Upper lobe of right lung (tissue), 1 donor: ENCODE data around the gene TOR2A. TPM values are rescaled to one million over a fixed set of nuclear protein-coding genes. Genes with fewer than 3 reads are reported as not detected.
A peak's percentile ranks its signal among the peaks of the same experiment; 100 is the strongest.

ENCODE experiments used
- ATAC-seq: fragments of 200-7000 bp; cut with Tn5 transposase; one replicate; pipeline ENCODE4 v1.9.1; 2020; ENCODE audit warnings: mild to moderate bottlenecking, moderate library complexity
- DNase-seq: peaks from one replicate; pipeline ENCODE4 v3.0.0-alpha.2; 2020
- H3K27ac ChIP-seq: fragments of 200-600 bp; one replicate; pipeline ENCODE4 v1.8.0; 2022
- H3K27me3 ChIP-seq: fragments of 200-600 bp; one replicate; pipeline ENCODE4 v1.8.0; 2022; ENCODE audit warnings: mild to moderate bottlenecking
- H3K36me3 ChIP-seq: fragments of 200-600 bp; one replicate; pipeline ENCODE4 v1.8.0; 2022
- H3K4me1 ChIP-seq: fragments of 200-600 bp; one replicate; pipeline ENCODE4 v1.8.0; 2022
- H3K4me3 ChIP-seq: fragments of 200-600 bp; one replicate; pipeline ENCODE4 v1.8.0; 2022; ENCODE audit warnings: mild to moderate bottlenecking
- H3K9me3 ChIP-seq: fragments of 200-600 bp; one replicate; pipeline ENCODE4 v1.8.0; 2022
- intact Hi-C: fragments of 100-400 bp; cut with DNase I; formaldehyde crosslinking; loops from one replicate; pipeline ENCODE4 v1.11.0; 2022
- total RNA-seq: library from RNA; stranded (reverse); fragmentation: NEBNext Ultra II Directional; extraction: Animal tissue kit (Norgen Biotek cat#: 25700); gene quantifications from one replicate; pipeline ENCODE4 v1.2.1, GENCODE V29; 2021
- TF ChIP-seq, protein P1 (sequence below): fragments of 200-600 bp; IDR thresholded peaks from one replicate; pipeline ENCODE4 v1.8.0; 2022; ENCODE audit warnings: antibody characterized with exemption
- donor health status: DM: no; HTN: yes; CAD: no; lungs with severe emphysema.

Gene TOR2A
- total RNA-seq, 1 donor from 2014 or later = 17.3 TPM

DNA sequence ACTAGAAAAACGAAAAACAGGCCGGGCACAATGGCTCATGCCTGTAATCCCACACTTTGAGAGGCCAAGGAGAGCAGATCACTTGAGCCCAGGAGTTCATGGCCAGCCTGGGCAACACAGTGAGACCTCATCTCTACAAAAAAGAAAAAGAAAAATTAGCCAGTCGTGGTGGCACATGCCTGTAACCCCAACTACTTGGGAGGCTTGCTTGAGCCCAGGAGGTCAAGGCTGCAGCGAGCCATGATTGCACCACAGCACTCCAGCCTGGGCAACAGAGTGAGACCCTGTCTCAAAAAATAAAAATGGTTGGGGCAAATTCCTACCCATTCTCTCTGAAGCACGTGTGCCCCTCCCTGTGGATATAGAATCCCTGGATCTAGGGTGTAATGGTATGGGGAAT, 36.7 kb downstream of the TOR2A start:
- Histone ChIP-seq H3K27me3 (no peaks in the 10 kb centered on the region), H3K4me3 (no peak overlapping the region), H3K4me1 (peaks cover 4% of the 10 kb centered on the region), H3K36me3 (no peaks in the 10 kb centered on the region), H3K9me3 (no peaks in the 10 kb centered on the region), H3K27ac (peak overlapping the region; percentile 86)
- intact Hi-C loops = no loop called here
- TF ChIP-seq, protein P1, sequence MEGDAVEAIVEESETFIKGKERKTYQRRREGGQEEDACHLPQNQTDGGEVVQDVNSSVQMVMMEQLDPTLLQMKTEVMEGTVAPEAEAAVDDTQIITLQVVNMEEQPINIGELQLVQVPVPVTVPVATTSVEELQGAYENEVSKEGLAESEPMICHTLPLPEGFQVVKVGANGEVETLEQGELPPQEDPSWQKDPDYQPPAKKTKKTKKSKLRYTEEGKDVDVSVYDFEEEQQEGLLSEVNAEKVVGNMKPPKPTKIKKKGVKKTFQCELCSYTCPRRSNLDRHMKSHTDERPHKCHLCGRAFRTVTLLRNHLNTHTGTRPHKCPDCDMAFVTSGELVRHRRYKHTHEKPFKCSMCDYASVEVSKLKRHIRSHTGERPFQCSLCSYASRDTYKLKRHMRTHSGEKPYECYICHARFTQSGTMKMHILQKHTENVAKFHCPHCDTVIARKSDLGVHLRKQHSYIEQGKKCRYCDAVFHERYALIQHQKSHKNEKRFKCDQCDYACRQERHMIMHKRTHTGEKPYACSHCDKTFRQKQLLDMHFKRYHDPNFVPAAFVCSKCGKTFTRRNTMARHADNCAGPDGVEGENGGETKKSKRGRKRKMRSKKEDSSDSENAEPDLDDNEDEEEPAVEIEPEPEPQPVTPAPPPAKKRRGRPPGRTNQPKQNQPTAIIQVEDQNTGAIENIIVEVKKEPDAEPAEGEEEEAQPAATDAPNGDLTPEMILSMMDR = no peak
- DNase-seq (no peak), ATAC-seq (no peak)

DNA sequence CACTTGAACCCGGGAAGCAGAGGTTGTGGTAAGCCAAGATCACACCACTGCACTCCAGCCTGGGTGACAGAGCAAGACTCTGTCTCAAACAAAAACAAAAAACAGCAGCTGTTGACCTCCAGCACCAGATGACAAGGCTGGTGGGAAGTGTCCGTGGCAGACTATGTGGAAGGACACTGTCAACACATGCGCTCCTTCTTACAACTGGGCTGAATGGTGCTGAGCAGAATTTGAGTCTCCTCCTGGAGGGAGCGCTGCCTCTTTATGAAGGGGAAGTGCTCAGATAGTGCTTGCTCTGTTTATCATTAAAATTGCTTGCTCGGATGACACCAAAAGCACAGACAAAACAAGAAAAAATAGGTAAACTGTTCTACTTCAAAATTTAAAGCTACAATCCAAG, 37.5 kb downstream of the TOR2A start:
- Histone ChIP-seq H3K27me3 (no peaks in the 10 kb centered on the region), H3K27ac (no peak overlapping the region), H3K36me3 (peaks cover 3% of the 10 kb centered on the region), H3K9me3 (no peaks in the 10 kb centered on the region), H3K4me1 (peaks cover 4% of the 10 kb centered on the region), H3K4me3 (no peak overlapping the region)
- ATAC-seq (no peak), DNase-seq (no peak)
- intact Hi-C loops = no loop called here
- TF ChIP-seq, protein P1 = no peak

DNA sequence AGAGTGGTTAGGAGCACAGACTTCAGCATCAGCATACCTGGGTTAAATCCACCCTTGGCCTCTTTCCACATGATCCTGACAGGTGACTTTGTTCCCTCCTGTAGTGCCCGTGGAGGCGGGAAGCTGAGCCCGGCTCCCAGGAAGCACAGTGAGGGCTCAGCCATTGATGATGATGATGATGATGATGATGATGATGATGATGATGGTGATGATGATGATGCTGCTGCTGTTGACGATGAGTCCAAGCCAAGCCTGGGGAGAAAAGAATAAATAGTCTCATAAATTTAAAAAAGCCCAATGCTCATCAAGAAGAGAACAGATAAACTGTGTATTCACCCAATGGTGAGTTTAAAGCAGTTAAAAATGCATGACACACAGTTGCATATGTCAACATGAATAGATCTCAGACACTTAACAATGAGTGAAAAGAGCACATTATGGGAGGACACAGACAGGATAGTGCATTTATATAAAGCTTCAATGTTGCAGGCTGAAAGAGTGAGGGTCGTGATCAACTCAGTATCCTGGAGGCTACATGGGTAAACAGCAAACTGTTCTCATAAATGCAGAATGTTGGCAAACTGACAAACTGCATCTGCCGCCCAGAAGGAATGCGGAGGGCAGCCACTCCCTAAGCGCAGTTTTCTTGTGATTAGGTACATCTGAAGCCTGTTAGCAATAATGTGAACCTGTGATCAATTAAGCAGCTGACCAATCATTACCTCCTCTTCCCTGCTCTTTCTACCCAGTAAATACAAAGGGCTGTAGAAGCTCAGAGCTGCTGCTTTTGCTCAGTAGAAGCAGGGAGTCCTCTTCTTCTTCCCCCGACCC, 40.0 kb downstream of the TOR2A start:
- ATAC-seq = no peak
- TF ChIP-seq, protein P1 = no peak

DNA sequence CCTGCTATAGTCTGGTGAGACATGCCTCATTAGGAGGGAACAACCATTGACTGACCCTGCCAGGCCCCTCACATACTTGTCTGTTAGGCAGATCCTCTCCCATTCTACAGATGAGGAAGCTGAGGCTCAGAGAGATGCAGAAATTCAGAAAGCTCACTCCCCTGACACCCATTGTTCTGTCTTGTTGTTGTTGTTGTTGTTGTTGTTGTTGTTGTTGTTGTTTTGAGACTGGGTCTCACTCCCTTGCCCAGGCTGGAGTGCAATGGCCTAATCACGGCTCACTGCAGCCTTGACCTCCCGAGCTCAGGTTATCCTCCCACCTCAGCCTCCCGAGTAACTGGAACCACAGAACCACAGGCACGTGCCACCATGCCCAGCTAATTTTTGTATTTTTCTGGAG, 41.4 kb downstream of the TOR2A start:
- Histone ChIP-seq H3K27ac (no peak overlapping the region), H3K4me1 (no peaks in the 10 kb centered on the region), H3K4me3 (no peak overlapping the region), H3K27me3 (no peaks in the 10 kb centered on the region), H3K9me3 (no peaks in the 10 kb centered on the region), H3K36me3 (peaks cover 41% of the 10 kb centered on the region)
- DNase-seq (no peak), ATAC-seq (no peak)
- intact Hi-C loops = no loop called here
- TF ChIP-seq, protein P1 = no peak

More for the DNA sequence above, 40.0 kb downstream of the TOR2A start:
- DNase-seq = no peak
- H3K27ac ChIP-seq = no peak overlapping the region
- peaks cover 27% of the 10 kb centered on the region for H3K36me3 ChIP-seq
- intact Hi-C loops = no loop called here
- peaks cover 4% of the 10 kb centered on the region for H3K4me1 ChIP-seq
- H3K9me3 ChIP-seq = no peaks in the 10 kb centered on the region
- H3K4me3 ChIP-seq = no peak overlapping the region
- no peaks in the 10 kb centered on the region for H3K27me3 ChIP-seq

DNA sequence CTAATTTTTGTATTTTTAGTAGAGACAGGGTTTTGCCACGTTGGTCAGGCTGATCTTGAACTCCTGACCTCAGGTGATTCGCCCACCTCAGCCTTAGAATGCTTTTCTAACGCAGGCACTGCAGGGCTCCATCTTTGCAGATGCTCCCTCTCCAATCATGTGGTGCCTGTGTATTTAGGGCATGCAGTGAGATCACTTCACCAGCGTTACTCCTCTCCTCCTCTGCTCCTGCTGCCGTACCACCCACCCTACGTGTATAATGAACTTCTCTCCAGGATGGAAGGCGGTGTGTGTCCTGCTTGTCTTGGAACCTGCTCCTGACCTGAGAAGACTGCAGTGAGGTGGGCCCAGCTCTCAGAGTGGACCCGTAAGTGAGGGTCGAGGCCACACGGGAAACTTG, 42.0 kb downstream of the TOR2A start:
- intact Hi-C loops = no loop called here
- no peak for DNase-seq
- Histone ChIP-seq H3K4me1 (no peaks in the 10 kb centered on the region), H3K27me3 (no peaks in the 10 kb centered on the region), H3K4me3 (no peak overlapping the region), H3K27ac (no peak overlapping the region), H3K9me3 (no peaks in the 10 kb centered on the region), H3K36me3 (peaks cover 47% of the 10 kb centered on the region)
- no peak for ATAC-seq
- TF ChIP-seq, protein P1 = no peak
